Lower lobe of right lung (tissue), 2 donors: ENCODE measurements around the gene KLHL25. TPM values are rescaled to one million over a fixed set of nuclear protein-coding genes. Genes with fewer than 3 reads are reported as not detected.

Experiments used
- ATAC-seq, 2 donors: fragments of 200-7000 bp; cut with Tn5 transposase; one replicate each; pipeline ENCODE4 v1.9.1; 2020 to 2022; ENCODE audit warnings: mild to moderate bottlenecking in 2 of 2, moderate library complexity in 2 of 2
- DNase-seq: peaks from one replicate; pipeline ENCODE4 v3.0.0-alpha.2; 2020
- H3K27ac ChIP-seq: fragments of 200-600 bp; one replicate; pipeline ENCODE4 v1.8.0; 2022
- H3K27me3 ChIP-seq: fragments of 200-600 bp; one replicate; pipeline ENCODE4 v1.8.0; 2022; ENCODE audit warnings: low read depth
- H3K36me3 ChIP-seq: fragments of 200-600 bp; one replicate; pipeline ENCODE4 v1.8.0; 2022; ENCODE audit warnings: mild to moderate bottlenecking
- H3K4me1 ChIP-seq: fragments of 200-600 bp; one replicate; pipeline ENCODE4 v1.8.0; 2022
- H3K4me3 ChIP-seq: fragments of 200-600 bp; one replicate; pipeline ENCODE4 v1.8.0; 2022; ENCODE audit warnings: mild to moderate bottlenecking
- H3K9me3 ChIP-seq: fragments of 200-600 bp; one replicate; pipeline ENCODE4 v1.8.0; 2022
- CTCF ChIP-seq: fragments of 200-600 bp; IDR thresholded peaks from one replicate; pipeline ENCODE4 v1.8.0; 2022; ENCODE audit warnings: antibody characterized with exemption, mild to moderate bottlenecking
- intact Hi-C: fragments of 100-400 bp; cut with DNase I; formaldehyde crosslinking; loops from one replicate; pipeline ENCODE4 v1.11.0; 2022
- total RNA-seq: library from RNA; stranded (reverse); fragmentation: NEBNext Ultra II Directional; extraction: Animal tissue kit (Norgen Biotek cat#: 25700); gene quantifications from one replicate; pipeline ENCODE4 v1.2.1, GENCODE V29; 2021
- donor health status: DM: no; HTN: yes; CAD: no; lungs with severe emphysema.

The KLHL25 gene
- total RNA-seq, 1 donor from 2014 or later: 3.0 TPM

- ATAC-seq (no peak), DNase-seq (no peak)
- Histone ChIP-seq H3K4me1 (no peaks in the 10 kb centered on the region), H3K36me3 (peaks cover 99% of the 10 kb centered on the region), H3K27me3 (no peaks in the 10 kb centered on the region), H3K4me3 (no peak overlapping the region), H3K27ac (no peak overlapping the region), H3K9me3 (no peaks in the 10 kb centered on the region)
- TF ChIP-seq CTCF: no peak
- intact Hi-C loops: no loop called here
These were observed 53.1 kb downstream of the KLHL25 start for GRCh38 chr15:85741662-85742061.

GRCh38 chr15:85741021-85741421 is 53.7 kb downstream of the KLHL25 start:
- no peak for TF ChIP-seq CTCF
- intact Hi-C loops: no loop called here
- ATAC-seq (no peak), DNase-seq (no peak)
- Histone ChIP-seq H3K9me3 (no peaks in the 10 kb centered on the region), H3K27me3 (no peaks in the 10 kb centered on the region), H3K36me3 (peaks cover 99% of the 10 kb centered on the region), H3K4me1 (no peaks in the 10 kb centered on the region), H3K27ac (no peak overlapping the region), H3K4me3 (no peak overlapping the region)

GRCh38 chr15:85737061-85737460 is 57.7 kb downstream of the KLHL25 start:
- ATAC-seq (no peak), DNase-seq (no peak)
- H3K36me3 ChIP-seq: peaks cover 99% of the 10 kb centered on the region
- peaks cover 7% of the 10 kb centered on the region for H3K9me3 ChIP-seq
- H3K27ac ChIP-seq: no peak overlapping the region
- no peak overlapping the region for H3K4me3 ChIP-seq
- no peak for TF ChIP-seq CTCF
- intact Hi-C loops: loop anchor here (10.0 kb wide), 1 partner anchor 98 kb away; no protein-coding TSS in a partner anchor
- no peaks in the 10 kb centered on the region for H3K4me1 ChIP-seq
- no peaks in the 10 kb centered on the region for H3K27me3 ChIP-seq

GRCh38 chr15:85733416-85733815 is 61.3 kb downstream of the KLHL25 start:
- ATAC-seq (no peak), DNase-seq (no peak)
- intact Hi-C loops: loop anchor here (10.0 kb wide), 1 partner anchor 101 kb away; no protein-coding TSS in a partner anchor
- TF ChIP-seq CTCF: no peak
- Histone ChIP-seq H3K4me1 (peaks cover 10% of the 10 kb centered on the region), H3K36me3 (peaks cover 100% of the 10 kb centered on the region), H3K4me3 (no peak overlapping the region), H3K9me3 (peaks cover 7% of the 10 kb centered on the region), H3K27me3 (no peaks in the 10 kb centered on the region), H3K27ac (no peak overlapping the region)

- no peak for DNase-seq
- H3K36me3 ChIP-seq: peaks cover 100% of the 10 kb centered on the region
These were observed 64.5 kb downstream of the KLHL25 start for GRCh38 chr15:85730001-85730820.

More at GRCh38 chr15:85730001-85730820, 64.5 kb downstream of the KLHL25 start:
- intact Hi-C loops: loop anchor here (10.0 kb wide), 1 partner anchor 105 kb away; no protein-coding TSS in a partner anchor
- ATAC-seq: peak; percentile 75 to 78
- H3K27ac ChIP-seq: no peak overlapping the region
- TF ChIP-seq CTCF: peak; percentile 77
- H3K4me1 ChIP-seq: peaks cover 20% of the 10 kb centered on the region
- H3K4me3 ChIP-seq: no peak overlapping the region
- peaks cover 7% of the 10 kb centered on the region for H3K9me3 ChIP-seq
- no peaks in the 10 kb centered on the region for H3K27me3 ChIP-seq
